ENCODE results near the gene SART3.
"Not testable (repeated sequence)": the region's sequence is repeated elsewhere in the genome, so short reads cannot be mapped to it uniquely, and the experiment has no call there.

The SART3 gene

DNA sequence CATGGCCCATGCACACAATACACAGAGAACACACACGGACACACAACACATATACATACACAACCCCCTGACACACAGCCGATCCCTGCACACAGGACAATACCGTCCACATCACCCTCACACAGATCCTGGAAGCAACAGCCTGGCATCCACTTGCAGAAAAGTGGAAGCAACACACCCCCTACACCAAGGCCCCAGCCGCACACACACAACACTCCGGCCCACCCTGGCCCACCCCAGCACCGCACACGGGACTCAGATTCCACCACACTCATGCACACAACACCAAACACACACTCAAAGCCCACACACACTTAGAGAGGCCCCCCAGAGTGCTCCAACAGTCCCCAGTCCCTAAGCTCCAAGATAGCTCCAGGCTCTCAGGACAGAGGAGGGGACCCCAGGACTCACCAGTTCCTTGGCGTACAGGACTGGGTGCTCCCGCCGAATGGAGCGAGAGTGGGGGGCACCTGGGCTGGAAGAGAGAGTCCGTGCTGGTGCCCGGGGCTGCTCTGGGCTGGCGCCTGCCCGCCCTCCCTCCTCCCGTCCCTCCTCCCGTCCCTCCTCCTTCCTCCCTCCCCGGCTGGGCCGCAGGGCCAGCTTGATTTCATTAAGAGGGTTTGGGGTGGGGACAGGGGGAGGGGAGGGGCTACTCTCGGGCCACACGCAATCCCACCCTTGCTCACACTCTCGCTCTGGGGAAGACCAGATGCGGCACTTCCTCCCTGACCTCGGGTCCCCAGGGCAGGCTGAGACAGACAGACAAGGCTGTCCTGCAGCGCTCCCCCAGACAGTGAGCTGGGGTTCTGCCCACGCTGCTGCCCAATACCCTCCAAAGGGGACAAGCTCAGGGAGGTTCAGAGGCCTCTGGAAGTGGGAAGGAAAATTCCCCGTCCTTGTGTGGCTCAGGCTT, 36.8 kb upstream of the SART3 start, which contains the start of gene TMEM119:
TMEM119 (minus strand) TSS at position 526 of the 913 bp plus-strand sequence. CDS start 5,701 bp downstream, outside the sequence.
- no peak for DNase-seq (ENCODE audit: low read depth in 2 of 2)

DNA sequence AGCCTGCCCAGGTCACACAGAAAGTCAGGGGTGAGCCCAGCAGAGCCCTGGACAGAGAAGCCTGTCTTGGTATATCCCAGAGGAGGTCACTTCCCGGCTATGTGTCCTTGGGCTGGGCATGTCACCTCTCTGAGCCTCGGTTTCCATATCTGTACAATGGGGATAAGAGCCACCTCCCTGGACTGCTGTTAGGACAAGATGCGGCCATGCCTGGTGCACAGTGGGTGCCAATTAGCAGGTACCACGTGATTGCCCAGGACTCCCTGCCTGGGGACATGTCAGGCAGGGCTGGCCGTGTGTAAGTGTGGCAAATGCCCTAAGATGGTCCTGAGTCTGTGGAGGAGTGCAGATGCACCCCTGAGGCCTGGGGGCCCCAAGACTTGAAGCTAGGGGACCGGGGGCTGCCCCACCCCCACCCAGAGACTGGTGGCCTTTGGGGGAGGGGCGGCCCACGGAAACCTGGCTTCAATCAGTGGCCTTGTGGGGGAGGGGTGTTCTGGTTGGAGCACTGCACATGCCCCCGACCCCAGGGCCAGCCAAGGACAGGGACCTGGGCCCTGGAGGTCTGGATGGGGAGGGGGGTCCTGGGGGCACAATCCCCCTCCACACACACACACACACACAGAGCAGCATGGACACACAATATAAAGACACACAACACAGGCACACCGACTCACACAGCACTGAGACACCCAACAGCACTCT, 36.0 kb upstream of the SART3 start:
- DNase-seq (ENCODE audit: low read depth in 2 of 2), result no peak

DNA sequence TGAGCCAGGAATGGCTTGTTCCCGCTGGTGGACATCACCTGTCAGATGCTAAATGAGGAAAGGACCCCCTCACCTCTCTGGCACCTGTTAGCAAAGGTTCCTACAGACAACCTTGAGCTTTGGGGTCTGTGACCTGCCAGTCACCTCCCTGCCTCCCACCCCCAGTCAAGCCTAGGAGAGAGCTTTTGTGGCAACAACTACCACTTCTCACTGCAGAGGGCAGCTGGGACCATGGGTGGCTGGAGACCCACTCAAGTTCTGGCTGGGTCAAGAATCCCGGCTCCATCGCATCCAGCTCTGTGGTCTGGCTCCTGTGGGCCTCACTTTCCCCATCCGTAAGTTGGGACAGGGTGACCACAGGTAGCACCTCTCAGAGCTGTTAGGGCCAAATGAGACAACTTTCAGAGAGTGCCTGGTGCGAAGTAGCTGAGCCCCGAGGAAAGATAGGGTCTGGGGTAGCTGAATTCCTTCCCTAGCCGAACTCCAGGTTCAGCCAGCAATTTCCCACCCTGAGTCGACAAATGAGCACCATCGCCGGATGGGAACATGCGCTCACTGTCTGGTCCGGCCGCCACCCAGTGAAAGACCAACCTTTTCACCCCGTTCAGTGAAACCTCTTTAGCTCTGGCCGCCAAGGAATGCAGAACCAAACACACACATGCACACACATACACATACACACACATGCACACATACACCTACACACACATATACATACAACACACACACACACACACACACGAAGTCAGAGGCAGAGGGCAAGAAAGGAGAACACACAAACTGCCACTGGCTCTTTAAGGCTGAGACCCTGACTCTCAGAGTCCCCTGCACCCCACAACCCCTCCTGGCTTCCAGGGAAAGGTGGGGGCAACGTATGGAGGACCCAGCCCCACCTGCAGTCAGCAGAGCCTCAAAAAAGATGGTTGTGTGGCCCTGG, 35.0 kb upstream of the SART3 start:
- DNase-seq (ENCODE audit: low read depth in 2 of 2), result no peak

DNA sequence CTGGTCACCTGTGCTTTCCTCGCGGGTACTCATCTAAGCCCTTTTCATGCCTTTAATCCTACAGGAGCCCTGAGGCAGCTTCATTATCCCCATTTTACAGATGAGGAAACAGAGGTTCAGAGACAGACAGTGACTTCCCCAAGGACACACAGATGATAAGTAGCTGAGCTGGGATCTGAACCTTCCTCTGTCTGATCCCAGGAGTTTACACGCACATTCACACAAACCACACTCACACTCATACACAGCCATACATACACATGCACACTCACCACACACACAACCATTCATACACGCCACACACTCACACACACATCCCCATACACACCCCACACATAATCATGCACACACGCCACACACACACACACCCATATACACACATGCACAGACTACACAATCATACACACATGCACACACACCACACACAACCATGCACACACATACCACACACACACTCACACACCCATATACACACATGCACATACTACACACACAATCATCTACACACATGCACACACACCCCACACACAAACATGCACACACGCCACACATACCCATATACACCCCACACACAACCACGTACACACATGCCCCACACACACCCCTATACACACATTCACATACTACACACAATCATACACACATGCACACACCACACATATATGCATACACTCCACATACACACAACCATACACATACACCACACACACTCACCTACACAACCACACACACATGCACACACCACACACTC, 34.2 kb upstream of the SART3 start:
- no peak for DNase-seq (ENCODE audit: low read depth in 2 of 2)

DNA sequence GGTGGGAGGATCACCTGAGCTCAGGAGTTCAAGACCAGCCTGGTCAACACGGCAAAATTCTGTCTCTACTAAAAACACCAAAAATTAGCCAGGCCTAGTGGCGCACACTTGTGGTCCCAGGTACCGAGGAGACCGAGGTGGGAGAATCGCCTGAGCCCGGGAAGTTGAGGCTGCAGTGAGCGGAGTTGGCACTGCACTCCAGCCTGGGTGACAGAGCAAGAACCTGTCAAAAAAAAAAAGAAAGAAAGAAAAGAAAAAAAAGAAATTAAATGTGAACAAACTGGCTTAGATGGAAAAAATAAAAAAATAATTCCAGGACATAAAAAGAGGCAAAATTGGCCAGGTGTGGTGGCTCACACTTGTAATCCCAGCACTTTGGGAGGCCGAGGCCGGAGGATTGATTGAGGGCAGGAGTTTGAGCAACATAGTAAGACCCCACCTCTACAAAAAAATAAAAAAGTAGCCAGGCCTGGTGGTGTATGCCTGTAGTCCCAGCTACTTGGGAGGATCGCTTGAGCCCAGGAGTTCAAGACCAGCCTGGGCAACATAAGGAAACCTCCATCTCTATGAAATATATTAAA, 33.4 kb upstream of the SART3 start:
- no peak for DNase-seq (ENCODE audit: low read depth in 2 of 2)

DNA sequence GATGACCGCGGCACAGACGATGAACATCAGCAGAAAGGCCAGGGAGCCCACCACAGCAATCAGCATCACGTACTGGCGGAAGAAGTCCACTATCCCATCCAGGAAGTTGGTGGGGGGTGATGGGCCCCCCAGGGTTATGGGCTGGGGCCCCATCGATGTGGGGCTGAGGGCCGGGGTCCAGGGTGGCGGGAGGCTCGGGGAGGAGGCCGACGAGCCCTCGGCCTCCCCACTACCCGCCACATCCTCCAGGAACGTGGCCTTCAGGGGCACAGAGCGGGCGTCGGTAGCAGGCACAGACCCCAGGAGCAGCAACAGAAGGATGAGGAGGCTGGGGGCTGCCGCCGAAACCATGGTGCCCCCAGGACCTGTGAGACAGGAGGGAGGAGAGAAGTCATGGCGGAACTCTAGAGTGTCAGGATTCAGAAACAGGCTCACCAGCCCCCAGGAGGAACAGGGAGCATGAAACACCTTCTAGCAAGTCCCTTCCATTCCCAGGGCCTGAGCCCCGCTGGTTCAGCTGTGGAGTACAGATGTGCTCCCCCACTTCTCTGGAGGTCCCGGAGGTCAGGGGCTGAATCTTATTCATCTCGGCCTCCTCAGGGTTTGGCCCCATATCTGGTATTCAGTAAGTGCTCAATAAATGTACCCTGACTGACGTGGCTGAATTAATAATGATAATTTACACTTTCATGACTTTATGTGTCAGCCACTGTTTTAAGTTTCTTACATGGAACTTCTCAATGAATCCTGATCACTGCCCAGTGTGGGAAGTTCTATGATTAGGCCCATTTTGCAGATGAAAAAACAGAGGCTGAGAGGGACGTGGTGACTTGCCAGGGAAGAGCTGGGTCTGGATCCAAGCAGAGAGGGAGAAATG, 31.3 kb upstream of the SART3 start:
- DNase-seq (ENCODE audit: low read depth in 2 of 2), result no peak

DNA sequence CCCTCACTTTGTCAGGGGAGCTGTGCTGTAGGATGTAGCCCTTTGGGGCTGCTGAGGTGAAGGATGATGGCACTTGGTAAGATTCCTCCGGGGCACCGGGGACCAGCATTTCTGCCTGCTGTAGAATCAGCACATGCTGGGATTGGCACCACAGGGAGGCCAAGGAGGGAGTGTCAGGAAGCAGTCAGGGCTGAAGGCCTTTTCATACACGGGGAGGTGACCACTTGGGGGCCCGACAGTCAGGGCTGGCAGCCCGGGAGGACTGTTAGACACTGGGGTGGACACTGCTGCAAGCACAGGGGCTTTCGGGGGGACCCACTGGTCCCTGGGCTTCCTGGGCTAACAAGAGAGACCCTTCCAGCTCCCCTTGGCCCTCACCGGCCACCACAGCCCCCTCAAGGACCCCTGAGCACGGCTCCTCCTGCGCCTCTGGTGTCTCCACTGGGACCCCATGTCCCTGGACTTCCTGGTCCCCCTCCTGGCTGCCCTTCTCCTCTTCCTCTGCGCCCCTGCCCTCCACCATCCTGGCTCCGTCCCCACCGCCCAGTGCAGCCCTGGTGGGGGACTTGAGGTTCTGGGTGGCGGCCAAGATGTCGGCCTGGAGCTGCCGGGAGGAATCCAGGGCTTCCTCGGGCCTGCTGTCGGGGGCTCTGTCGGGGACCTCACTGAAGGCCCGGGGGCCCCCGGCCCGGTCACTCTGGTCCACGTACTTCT, 30.5 kb upstream of the SART3 start:
- no peak for DNase-seq (ENCODE audit: low read depth in 2 of 2)

DNA sequence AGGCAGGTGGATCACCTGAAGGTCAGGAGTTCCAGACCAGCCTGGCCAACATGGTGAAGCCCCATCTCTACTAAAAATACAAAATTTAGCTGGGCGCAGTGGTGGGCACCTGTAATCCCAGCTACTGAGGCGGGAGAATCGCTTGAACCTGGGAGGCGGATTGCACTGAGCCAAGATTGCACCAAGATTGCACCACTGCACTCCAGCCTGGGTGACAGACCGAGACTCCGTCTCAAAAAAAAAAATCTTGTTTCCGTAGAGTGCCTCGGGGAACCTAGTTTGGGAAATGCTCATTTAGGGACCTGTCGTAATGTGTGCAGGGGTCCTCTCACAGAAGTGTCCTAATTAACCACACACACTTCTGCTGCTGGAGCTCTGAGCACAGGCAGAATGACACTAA, 29.5 kb upstream of the SART3 start:
- DNase-seq (ENCODE audit: low read depth in 2 of 2), result not testable (repeated sequence)

DNA sequence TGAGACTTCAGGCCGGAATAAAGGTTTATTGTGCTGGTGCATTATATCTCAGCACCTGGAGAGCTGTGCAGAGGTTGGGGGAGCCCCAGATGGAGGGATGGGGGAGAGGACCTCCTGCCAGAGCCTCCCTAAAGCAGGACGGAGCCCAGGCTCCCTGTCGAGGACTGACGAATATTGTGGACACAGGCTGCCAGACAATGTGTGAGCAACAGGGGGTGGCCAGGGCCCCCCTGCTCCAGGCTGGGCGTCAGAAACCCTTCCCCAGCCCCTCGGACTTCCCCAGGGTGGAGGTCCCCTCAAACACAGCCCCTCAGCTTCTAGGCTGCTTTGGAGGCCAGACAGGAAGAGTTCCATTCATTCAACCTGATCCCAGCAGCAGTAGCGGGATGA, 28.9 kb upstream of the SART3 start:
- no peak for DNase-seq (ENCODE audit: low read depth in 2 of 2)

DNA sequence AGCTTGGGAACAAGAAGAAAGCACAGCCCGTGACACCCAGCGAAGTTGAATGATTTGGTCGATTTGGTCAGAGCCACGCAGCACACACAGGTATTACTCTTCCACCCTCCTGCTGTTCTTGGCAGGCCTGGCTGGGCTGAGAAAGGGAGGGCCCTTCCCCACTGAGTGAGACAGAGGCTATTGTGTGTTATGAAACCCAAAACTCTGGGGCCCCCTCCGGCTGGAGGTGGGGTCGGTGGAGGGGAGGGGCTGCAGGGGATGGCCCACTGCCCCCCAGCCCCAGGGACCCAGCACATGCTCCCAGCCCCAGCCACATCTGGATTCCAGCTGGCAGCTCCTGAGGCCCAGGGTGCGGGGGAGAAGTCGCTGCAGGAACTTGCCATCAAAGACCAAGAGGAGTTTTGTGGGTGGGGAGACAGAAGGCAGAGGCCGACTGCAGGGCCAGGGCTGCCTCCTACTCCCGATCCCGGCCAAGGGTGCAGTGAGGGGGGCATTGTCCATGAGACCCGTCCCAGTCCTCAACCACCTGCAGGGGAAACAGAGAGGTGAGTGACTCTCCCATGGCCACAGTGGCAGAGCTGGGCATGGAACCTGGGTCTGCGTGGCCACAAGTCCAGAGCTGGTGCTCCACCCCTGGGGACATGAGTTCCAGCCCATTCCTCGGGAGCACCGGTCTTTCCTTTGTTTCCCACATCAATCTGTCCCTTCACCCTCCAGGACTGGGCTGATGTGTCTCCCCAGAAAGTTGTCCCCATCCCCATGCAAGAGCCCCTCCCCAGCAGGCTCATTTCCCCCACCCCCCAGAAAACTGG, 28.3 kb upstream of the SART3 start:
- no peak for DNase-seq (ENCODE audit: low read depth in 2 of 2)

DNA sequence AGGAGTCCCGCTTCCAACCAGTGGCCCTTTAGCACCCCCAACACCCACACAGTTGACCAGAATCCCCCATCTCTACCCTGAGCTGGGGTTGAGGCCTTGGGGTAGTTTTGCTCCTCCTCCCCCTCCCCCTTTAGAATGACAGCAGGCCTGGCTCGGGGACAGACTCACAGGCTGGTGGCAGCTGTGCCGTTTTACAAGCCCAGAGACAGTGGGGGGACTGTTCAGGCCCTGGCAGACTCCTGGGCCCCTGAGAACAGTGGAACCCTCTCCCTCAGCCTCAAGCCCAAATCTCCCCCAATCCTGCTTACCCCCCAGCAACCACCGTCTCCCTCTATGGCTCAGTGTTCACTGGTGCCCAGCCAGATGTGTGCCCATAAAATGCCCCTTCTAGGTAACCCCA, 26.9 kb upstream of the SART3 start:
- no peak for DNase-seq (ENCODE audit: low read depth in 2 of 2)

DNA sequence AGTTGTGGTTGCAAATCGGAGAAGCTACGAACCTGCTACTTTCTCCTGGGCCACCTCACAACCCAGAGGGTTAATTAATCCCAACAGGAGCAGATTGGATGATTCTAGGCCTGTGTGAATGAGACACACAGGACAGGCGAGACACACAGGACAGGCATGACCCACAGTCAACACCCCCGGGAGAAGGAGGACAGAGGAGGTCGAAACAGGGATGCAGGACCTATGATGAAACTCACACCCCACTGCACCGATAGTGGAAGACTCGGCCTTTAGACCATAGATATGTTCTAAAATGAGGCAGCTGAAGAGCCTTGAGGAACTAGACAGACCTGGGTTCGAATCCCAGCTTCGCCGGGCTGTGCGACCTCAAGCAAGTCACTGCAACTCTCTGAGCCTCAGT, 25.3 kb upstream of the SART3 start:
- no peak for DNase-seq (ENCODE audit: low read depth in 2 of 2)

DNA sequence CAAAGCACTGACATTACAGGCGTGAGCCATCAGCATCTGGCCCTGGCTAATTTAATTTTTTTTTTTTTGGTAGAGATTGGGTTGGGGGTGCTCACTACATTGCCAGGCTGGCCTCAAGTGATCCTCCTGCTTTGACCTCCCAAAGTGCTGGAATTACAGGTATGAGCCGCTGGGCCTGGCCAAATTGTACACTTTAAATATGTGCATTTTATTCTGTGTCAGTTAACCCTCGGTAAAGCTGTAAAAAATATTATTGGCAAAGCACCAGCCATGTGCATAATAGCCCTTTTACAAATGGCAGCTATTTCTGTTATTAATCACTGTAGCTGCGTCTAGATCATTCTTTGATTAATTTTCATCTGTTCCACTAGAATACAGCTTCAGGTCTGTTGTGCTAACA, 24.9 kb upstream of the SART3 start:
- no peak for DNase-seq (ENCODE audit: low read depth in 2 of 2)

DNA sequence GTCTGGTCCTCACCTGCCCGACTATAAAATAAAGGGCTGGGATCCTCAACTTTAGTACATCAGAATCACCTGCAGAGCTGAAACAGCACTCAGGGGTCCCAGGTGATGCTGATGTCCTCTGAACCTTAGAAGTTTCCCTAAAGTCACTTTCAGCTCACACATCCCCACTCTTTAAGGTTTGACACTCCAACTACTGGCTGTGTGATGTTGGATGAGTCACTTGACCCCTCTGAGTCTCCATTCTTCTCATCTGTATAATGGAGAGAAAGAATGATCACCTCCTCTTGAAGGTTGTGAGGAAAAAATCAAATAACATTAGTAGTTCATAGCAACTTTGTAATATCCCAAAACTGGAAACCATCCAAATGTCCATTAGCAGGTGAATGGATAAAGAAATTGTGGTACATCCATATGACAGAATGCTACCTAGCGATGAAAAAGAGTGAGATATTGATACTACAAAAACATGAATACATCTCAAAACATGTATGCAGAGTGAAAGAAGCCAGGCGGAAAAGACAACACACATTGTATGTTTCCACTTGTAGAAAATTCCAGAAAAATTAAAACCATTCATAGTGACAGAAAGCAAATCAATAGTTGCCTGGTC, 23.6 kb upstream of the SART3 start:
- no peak for DNase-seq (ENCODE audit: low read depth in 2 of 2)

DNA sequence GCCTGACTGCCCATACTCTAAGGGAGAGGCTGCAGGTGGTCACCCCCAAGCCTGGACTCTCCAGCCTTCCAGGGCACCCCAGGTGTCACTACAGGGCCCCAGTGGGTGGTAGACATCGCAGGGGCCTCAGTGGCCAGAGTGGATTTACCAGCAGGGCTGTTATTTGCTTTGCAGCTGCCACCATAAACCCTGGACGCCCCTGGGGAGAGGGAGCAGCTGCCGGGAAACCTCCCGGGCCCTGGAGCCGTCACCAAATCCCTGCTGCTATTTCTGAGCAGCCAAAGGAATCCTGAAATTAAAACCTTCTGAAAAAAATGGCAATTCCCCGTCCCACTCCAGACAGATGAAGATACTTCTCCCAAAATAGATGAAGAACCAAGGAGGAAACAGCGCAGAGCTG, 23.0 kb upstream of the SART3 start:
- DNase-seq (ENCODE audit: low read depth in 2 of 2), result no peak

DNA sequence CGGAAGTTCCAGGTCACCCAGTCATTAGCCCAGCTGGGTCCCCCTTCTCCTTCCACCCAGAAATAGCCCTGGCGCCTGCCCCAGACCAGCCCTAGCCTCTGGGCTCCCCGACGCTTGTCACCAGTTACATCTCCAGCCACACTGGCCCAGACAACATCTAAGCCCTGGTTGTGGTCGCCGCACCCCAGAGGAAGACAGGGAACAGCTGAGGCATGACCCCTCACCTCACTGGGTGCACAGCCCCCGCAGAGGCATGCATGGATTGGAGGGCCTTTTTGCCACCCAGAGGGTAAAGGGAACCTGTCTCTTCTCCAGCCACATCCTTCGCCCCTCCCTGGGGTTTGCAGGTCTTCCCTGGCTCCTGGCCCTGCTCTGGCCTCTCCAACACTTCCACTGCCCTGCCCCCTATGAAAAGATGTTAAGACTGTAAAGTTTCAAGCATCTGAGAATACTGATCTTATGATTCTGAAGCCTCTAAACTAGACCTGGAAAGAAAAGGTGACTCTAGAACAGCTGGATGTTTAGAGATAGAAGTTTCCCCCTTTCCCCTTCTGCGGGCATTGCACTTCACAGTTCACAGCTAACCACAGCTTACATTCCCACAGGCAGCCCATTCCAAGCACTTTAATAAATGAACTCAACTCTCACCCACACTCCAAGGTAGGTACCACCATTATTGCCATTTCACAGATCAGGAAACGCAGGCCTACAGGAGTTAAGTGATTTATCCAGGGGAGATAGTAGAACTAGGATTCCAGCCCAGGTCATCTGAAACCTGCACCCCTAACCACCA, 22.2 kb upstream of the SART3 start:
- no peak for DNase-seq (ENCODE audit: low read depth in 2 of 2)

DNA sequence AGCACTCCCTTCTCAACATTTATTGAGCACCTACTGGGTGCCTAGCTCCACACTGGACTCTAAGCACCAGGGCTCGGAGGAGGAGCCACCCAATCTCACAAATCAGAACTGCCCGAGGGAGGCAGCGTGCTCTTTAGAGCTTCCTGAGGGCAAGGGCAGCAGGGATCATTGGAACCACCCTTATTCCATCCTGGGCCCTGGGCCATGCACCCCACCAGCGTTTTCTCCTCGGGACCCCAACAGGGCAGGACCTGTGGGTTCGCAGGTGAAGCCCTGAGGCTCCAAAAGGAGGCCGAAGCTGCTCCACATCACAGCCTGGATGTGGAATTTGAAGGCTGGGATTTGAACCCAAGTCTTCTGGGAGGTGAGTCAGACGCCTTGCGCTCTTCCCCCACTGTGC, 21.5 kb upstream of the SART3 start:
- no peak for DNase-seq (ENCODE audit: low read depth in 2 of 2)

All from stimulated activated CD4-positive, alpha-beta T cell treated with anti-CD3 and anti-CD28 coated beads, Interleukin-1b, Interleukin-23, amount 100 ng/mL, for 1 hour (primary cell).